Neural cell (in vitro differentiated cells): ENCODE measurements around the gene ZNF317. TPM values are rescaled to one million over a fixed set of nuclear protein-coding genes. Genes with fewer than 3 reads are reported as not detected.

Experiments
- H2AFZ ChIP-seq: fragments of 200-600, 300-800 bp; sonication (generic), shearing (Covaris generic); 2 replicates; pipeline ENCODE4 v1.6.0; 2014; ENCODE audit warnings: low read depth, mild to moderate bottlenecking, antibody characterized with exemption, low read length, moderate library complexity
- H3F3A ChIP-seq: fragments of 200-600 bp; shearing (Covaris generic); 2 replicates; pipeline ENCODE4 v1.6.1; 2016; ENCODE audit warnings: mild to moderate bottlenecking, moderate library complexity, mixed read lengths, antibody characterized with exemption, low read length; ENCODE audit not compliant: insufficient read depth, poor library complexity, severe bottlenecking
- H3K27ac ChIP-seq: fragments of 200-600, 300-800 bp; sonication (generic), shearing (Covaris generic); 2 replicates; pipeline ENCODE4 v1.5.1; 2014; ENCODE audit warnings: mild to moderate bottlenecking, low read length, moderate library complexity
- H3K27me3 ChIP-seq: fragments of 300-800, 200-600 bp; sonication (generic), shearing (Covaris generic); 2 replicates; pipeline ENCODE4 v1.6.0; 2014; ENCODE audit warnings: mild to moderate bottlenecking, low read depth, low read length, moderate library complexity; ENCODE audit not compliant: insufficient read depth
- H3K36me3 ChIP-seq: fragments of 300-800, 200-600 bp; sonication (generic), shearing (Covaris generic); 2 replicates; pipeline ENCODE4 v1.5.1; 2014; ENCODE audit warnings: mild to moderate bottlenecking, antibody characterized with exemption, low read length, moderate library complexity; ENCODE audit not compliant: insufficient read depth
- H3K4me2 ChIP-seq: fragments of 300-800, 200-600 bp; sonication (generic), shearing (Covaris generic); 2 replicates; pipeline ENCODE4 v1.6.0; 2014; ENCODE audit warnings: mild to moderate bottlenecking, low read length
- H3K4me3 ChIP-seq: fragments of 300-800, 200-600 bp; sonication (generic), shearing (Covaris generic); 2 replicates; pipeline ENCODE4 v1.5.1; 2014; ENCODE audit warnings: mild to moderate bottlenecking, low read length, moderate library complexity
- H3K79me2 ChIP-seq: fragments of 200-600 bp; shearing (Covaris generic); replicated peaks from 2 replicates; pipeline ENCODE4 v1.6.0; 2014; ENCODE audit warnings: mild to moderate bottlenecking, low read length, moderate library complexity; ENCODE audit not compliant: insufficient read depth
- H3K9ac ChIP-seq: fragments of 300-800, 200-600 bp; sonication (generic), shearing (Covaris generic); 2 replicates; pipeline ENCODE4 v1.6.1; 2016; ENCODE audit warnings: mild to moderate bottlenecking, low read length, mixed read lengths
- H3K9me2 ChIP-seq: fragments of 200-600 bp; shearing (Covaris generic); 2 replicates; pipeline ENCODE4 v1.6.1; 2016; ENCODE audit warnings: mild to moderate bottlenecking, low read length, mixed read lengths; ENCODE audit not compliant: insufficient read depth
- H3K9me3 ChIP-seq: fragments of 200-600, 300-800 bp; sonication (generic), shearing (Covaris generic); 2 replicates; pipeline ENCODE4 v1.6.1; 2016; ENCODE audit warnings: mild to moderate bottlenecking, mixed run types, low read length, moderate library complexity, mixed read lengths
- H4K20me1 ChIP-seq: fragments of 200-600 bp; shearing (Covaris generic); 2 replicates; pipeline ENCODE4 v1.6.1; 2016; ENCODE audit warnings: mild to moderate bottlenecking, mixed run types; ENCODE audit not compliant: insufficient read depth
- CTCF ChIP-seq: fragments of 450-650 bp; IDR thresholded peaks from 2 replicates; pipeline ENCODE4 v1.5.1; 2014; ENCODE audit warnings: antibody characterized with exemption, mild to moderate bottlenecking, moderate library complexity; ENCODE audit not compliant: poor library complexity, severe bottlenecking
- EP300 ChIP-seq: fragments of 450-650 bp; conservative IDR thresholded peaks from 2 replicates; pipeline ENCODE4 v1.6.1; 2014; ENCODE audit warnings: antibody characterized with exemption, mild to moderate bottlenecking, moderate library complexity; ENCODE audit not compliant: poor library complexity, severe bottlenecking
- EZH2 ChIP-seq: fragments of 200-600, 300-800 bp; shearing (Covaris generic), sonication (generic); IDR thresholded peaks from 2 replicates; pipeline ENCODE4 v1.6.1; 2014; ENCODE audit warnings: antibody characterized with exemption, low read length, borderline replicate concordance, mild to moderate bottlenecking; ENCODE audit not compliant: insufficient read depth, poor library complexity, severe bottlenecking
- MXI1 ChIP-seq: fragments of 450-650 bp; conservative IDR thresholded peaks from 2 replicates; pipeline ENCODE4 v1.6.1; 2014; ENCODE audit warnings: antibody characterized with exemption, mild to moderate bottlenecking; ENCODE audit not compliant: poor library complexity, severe bottlenecking
- POLR2AphosphoS5 ChIP-seq: IDR thresholded peaks from 2 replicates; pipeline ENCODE4 v1.6.1; 2012
- RAD21 ChIP-seq: fragments of 450-650 bp; conservative IDR thresholded peaks from 2 replicates; pipeline ENCODE4 v1.6.1; 2014; ENCODE audit warnings: antibody characterized with exemption, mild to moderate bottlenecking, moderate library complexity
- REST ChIP-seq: IDR thresholded peaks from 2 replicates; pipeline ENCODE4 v1.6.1; 2012; ENCODE audit warnings: borderline replicate concordance
- SMC3 ChIP-seq: fragments of 450-650 bp; conservative IDR thresholded peaks from 2 replicates; pipeline ENCODE4 v1.6.1; 2014; ENCODE audit warnings: antibody characterized with exemption, mild to moderate bottlenecking, moderate library complexity; ENCODE audit not compliant: poor library complexity
- TAF1 ChIP-seq: IDR thresholded peaks from 2 replicates; pipeline ENCODE4 v1.6.1; 2012; ENCODE audit warnings: low read depth
- polyA plus RNA-seq: library from polyadenylated mRNA; depleted of rRNA; stranded (reverse); fragments of >200 nt; gene quantifications from 2 replicates; pipeline ENCODE4 v1.2.3, GENCODE V29; 2014

ZNF317 gene
- polyA plus RNA-seq, 1 donor from 2014 or later, result 14.5 TPM

- H3K9me2 ChIP-seq, result no peaks in the 10 kb centered on the region
- H4K20me1 ChIP-seq, result no peaks in the 10 kb centered on the region
- H3K9ac ChIP-seq, result no peak overlapping the region
- H3K27me3 ChIP-seq, result no peaks in the 10 kb centered on the region
- no peak overlapping the region for H3K4me2 ChIP-seq
- H3K27ac ChIP-seq, result no peak overlapping the region
- TF ChIP-seq TAF1 (no peak), EP300 (no peak), REST (no peak), SMC3 (no peak), POLR2AphosphoS5 (no peak), CTCF (no peak), MXI1 (no peak), RAD21 (no peak), EZH2 (no peak)
- no peak overlapping the region for H3K4me3 ChIP-seq
- no peaks in the 10 kb centered on the region for H3F3A ChIP-seq
- no peaks in the 10 kb centered on the region for H3K9me3 ChIP-seq
- no peaks in the 10 kb centered on the region for H3K36me3 ChIP-seq
- no peaks in the 10 kb centered on the region for H3K79me2 ChIP-seq
- no peak overlapping the region for H2AFZ ChIP-seq
These were observed 42.8 kb downstream of the ZNF317 start for GRCh38 chr19:9183000-9183399.

GRCh38 chr19:9187191-9187590 lies 47.0 kb downstream of the ZNF317 start:
- no peaks in the 10 kb centered on the region for H3K79me2 ChIP-seq
- H3K9me3 ChIP-seq, result no peaks in the 10 kb centered on the region
- no peaks in the 10 kb centered on the region for H3F3A ChIP-seq
- H2AFZ ChIP-seq, result no peak overlapping the region
- no peak overlapping the region for H3K4me2 ChIP-seq
- H3K9ac ChIP-seq, result no peak overlapping the region
- H3K27ac ChIP-seq, result no peak overlapping the region
- no peaks in the 10 kb centered on the region for H4K20me1 ChIP-seq
- no peak overlapping the region for H3K4me3 ChIP-seq
- no peaks in the 10 kb centered on the region for H3K9me2 ChIP-seq
- no peaks in the 10 kb centered on the region for H3K27me3 ChIP-seq
- TF ChIP-seq RAD21 (no peak), MXI1 (no peak), POLR2AphosphoS5 (no peak), EP300 (no peak), TAF1 (no peak), REST (no peak), EZH2 (no peak), CTCF (no peak), SMC3 (no peak)
- no peaks in the 10 kb centered on the region for H3K36me3 ChIP-seq
